CD4-positive, alpha-beta T cell treated with Interleukin-12 subunit alpha and Interleukin-12 subunit beta, for 1 hour (primary cell): Measurements from ENCODE around the gene XRCC3.

Experiments used
- DNase-seq: peaks from one replicate; pipeline ENCODE4 v3.0.0-alpha.2; 2020

Gene XRCC3

GRCh38 chr14:103738166-103738565, 22.9 kb upstream of the XRCC3 start:
- no peak for DNase-seq

- DNase-seq: no peak
Measured at GRCh38 chr14:103737432-103738045, 22.3 kb upstream of the XRCC3 start.

- DNase-seq: no peak
Measured at GRCh38 chr14:103736546-103737431, 21.5 kb upstream of the XRCC3 start.

- no peak for DNase-seq
Measured at GRCh38 chr14:103735815-103736545, 20.7 kb upstream of the XRCC3 start.

- DNase-seq: no peak
Measured at GRCh38 chr14:103735439-103735814, 20.2 kb upstream of the XRCC3 start.

GRCh38 chr14:103735022-103735421, 19.8 kb upstream of the XRCC3 start:
- DNase-seq: no peak

- no peak for DNase-seq
Measured at GRCh38 chr14:103734081-103734888, 19.0 kb upstream of the XRCC3 start.

- DNase-seq: no peak
Measured at GRCh38 chr14:103733651-103734050, 18.4 kb upstream of the XRCC3 start.

GRCh38 chr14:103732868-103733620, 17.8 kb upstream of the XRCC3 start:
- no peak for DNase-seq

GRCh38 chr14:103731916-103732867, 16.9 kb upstream of the XRCC3 start:
- no peak for DNase-seq

GRCh38 chr14:103731481-103731880, 16.2 kb upstream of the XRCC3 start:
- DNase-seq: no peak

- no peak for DNase-seq
Measured at GRCh38 chr14:103730490-103731035, 15.3 kb upstream of the XRCC3 start.

- no peak for DNase-seq
Measured at GRCh38 chr14:103729496-103730448, 14.5 kb upstream of the XRCC3 start.

GRCh38 chr14:103728721-103729120, 13.5 kb upstream of the XRCC3 start:
- DNase-seq: no peak

- no peak for DNase-seq
Measured at GRCh38 chr14:103728141-103728540, 12.9 kb upstream of the XRCC3 start.

GRCh38 chr14:103727313-103727980, 12.2 kb upstream of the XRCC3 start:
- DNase-seq: no peak

GRCh38 chr14:103726474-103726873, 11.2 kb upstream of the XRCC3 start:
- no peak for DNase-seq

GRCh38 chr14:103725739-103726395, 10.6 kb upstream of the XRCC3 start:
- DNase-seq: no peak
